ENCODE data around the gene TLK2.

TLK2 gene

DNA sequence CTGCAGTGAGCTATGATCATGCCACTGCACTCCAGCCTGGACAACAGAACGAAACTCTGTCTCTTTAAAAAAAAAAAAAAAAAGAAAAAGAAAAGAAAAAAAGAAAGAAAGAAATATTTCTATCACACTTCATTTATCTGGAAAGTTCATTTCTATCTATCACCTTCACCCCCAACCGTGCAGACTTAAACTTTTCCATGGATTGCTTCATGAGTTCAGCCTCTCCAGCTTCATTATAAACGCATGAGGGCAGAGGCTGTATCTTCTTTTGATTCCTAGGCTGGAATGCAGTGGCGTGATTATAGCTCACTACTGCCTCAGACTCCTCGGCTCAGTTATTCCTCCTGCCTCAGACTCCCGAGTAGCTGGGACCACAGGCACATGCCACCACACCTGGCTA is 177.0 kb downstream of the TLK2 start:
- DNase-seq (ENCODE audit: low read depth) = no peak

DNA sequence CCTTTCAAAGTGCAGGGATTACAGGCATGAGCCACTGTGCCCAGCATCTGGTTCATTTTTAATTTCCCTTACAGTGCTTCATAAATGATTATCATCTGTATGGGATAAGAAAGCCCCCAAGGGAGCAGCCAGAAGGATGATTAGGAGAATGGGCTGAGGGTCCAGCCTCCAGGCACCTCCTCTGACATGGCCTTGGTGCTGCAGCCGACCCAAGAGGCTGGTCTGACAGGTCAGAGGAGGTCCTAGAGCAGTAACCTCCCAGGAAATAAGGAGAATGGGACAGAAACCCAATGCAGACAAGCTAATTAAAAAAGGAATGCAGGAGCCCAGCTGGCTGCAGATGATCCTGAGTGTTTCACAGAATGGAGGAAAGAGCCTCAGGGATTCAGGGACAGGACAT is 177.8 kb downstream of the TLK2 start:
- DNase-seq (ENCODE audit: low read depth) = no peak

DNA sequence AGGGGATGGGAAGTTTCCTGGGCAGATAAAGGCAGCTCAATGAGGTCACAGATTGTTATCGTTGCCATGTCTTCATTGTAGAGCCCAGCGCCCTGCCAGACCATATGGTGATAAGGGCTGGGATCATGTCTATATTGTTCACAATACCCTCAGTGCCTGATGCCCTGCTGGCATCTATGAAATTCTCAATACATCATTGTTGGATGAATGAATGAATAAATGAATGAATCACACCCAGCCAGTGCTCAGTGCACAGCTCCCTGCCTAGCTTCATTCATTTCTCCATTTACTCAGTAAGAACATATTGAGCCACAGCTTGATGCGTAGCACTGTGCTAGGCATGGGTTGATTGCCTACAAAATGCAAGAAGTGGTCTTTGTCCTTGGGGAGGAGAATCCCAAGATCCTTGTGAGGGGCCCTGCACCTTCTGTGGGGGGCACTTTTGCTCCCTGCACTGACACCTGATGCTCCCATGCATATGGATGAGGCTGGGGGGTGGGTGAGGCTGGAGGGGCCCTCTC is 178.6 kb downstream of the TLK2 start:
- no peak for DNase-seq (ENCODE audit: low read depth)

DNA sequence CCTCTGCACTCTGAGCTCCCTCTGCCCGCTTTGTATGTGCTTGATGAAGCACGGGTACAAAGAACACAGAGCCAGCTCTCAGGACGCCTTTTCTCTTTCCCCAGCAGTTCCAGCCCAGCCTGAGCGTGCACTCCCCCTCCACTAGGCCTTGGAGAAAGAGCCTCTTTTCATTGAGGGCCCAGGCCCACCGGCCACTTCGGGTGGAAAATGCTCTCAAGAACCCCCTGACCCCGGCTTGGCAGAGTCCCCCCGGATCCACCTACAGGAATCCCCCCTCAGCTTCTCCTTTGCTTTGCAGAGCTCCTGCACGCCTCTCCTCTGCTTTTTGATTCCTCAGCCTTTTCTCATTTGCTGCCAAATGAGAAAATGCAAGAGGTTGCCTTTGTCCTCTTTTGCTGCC is 179.1 kb downstream of the TLK2 start:
- no peak for DNase-seq (ENCODE audit: low read depth)

DNA sequence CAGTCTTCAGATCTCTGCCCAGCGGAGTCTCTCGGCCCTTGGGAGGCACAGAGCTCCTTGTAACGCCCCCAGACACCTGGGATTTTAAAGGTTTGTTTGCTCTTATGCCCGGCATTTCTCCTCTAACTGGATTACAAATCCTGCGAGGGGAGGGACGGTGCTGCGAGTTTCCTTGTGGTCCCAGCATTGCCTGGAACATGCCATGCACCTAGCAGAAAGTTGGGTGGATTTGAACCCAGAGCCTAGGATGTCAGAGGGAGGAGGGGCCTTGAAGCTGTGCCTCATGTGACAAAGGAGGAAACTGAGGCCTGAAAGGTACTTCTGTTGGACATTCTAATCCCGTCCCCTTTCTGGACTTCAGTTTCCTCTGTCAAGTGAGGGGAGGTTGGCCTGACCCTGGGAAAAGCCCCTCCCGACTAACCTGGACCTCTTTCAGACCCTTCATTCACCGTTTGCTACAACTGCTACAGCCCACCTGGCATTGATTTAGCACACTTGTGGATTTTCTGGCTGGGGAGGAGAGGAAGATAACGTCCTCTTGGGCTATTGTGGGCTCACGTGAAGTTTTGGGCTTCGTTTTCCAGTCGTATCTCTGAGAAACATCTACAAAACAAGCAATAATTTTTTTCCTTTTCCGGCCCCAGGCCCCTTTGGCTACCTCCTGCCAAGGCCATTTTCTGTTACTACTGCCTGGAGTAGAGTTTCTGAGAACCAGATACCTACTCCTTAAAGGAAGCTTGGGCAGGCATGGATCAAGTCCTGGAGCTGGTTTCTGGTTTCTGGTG is 179.7 kb downstream of the TLK2 start:
- no peak for DNase-seq (ENCODE audit: low read depth)

DNA sequence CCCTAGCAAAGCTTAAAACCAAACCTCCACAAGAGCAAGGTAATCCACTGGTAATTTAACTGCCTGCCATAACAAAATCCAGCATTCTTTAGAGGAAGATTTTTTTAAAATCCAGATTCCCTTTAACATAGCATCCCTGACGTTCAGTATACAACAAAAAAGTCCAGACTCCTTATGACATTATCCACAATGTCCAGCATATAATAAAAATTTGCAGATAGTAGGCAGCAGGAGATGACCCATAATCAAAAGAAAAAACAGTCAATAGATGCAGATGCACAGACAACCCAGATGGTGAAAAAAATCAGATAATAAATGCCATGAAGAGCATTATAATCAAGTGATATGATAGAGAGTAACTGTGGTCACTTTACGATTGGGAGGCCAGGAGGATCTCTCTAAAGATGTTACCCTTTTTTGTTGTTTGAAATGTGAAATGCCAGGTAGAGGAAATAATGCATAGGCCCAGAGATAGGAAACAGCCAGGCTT is 182.0 kb downstream of the TLK2 start:
- no peak for DNase-seq (ENCODE audit: low read depth)

DNA sequence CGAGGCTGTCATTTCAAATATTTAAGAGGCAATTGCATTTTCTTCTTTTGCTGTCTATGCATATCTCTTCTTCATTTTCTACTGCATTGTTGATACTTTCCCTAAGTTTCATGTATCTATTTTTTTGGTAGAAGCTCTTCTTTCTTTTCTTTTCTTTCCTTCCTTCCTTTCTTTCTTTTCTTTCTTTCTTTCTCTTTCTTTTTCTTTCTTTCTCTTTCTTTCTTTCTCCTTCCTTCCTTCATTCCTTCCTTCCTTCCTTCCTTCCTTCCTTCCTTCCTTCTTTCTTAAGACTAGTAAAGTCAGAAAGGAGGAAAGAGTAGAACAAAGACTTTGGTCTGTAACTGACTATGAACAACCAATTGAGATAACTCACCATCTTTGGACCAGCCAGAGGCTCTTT is 182.7 kb downstream of the TLK2 start:
- no peak for DNase-seq (ENCODE audit: low read depth)

DNA sequence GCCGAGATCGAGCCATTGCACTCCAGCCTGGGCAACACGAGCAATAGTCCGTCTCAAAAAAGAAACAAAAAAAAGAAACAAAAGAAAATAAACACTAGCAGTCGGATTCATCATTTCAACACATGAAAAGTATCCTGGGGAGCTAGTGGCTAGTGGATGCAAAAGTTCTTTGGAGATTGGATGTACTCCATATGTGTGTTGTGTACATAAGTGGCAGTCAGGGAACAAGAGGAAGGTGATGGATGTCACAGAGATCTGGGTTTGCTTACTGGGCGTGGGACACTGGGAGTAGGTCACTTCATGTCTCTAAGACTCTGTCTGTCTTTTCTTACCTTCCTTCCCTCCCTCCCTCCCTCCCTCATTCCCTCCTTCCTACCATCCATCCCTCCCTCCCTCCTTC is 184.2 kb downstream of the TLK2 start:
- no peak for DNase-seq (ENCODE audit: low read depth)

Measured in CMK (cell line).